Measurements from ENCODE around the gene RCCD1. TPM values are rescaled to one million over a fixed set of nuclear protein-coding genes. Genes with fewer than 3 reads are reported as not detected.
"Not testable (repeated sequence)": the region's sequence is repeated elsewhere in the genome, so short reads cannot be mapped to it uniquely, and the experiment has no call there.

RCCD1 gene, protein sequence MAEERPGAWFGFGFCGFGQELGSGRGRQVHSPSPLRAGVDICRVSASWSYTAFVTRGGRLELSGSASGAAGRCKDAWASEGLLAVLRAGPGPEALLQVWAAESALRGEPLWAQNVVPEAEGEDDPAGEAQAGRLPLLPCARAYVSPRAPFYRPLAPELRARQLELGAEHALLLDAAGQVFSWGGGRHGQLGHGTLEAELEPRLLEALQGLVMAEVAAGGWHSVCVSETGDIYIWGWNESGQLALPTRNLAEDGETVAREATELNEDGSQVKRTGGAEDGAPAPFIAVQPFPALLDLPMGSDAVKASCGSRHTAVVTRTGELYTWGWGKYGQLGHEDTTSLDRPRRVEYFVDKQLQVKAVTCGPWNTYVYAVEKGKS
- 6.4 and 13.0 TPM in 2 replicates for total RNA-seq (2014; rRNA removed; shearing (Covaris generic))

- peak; percentile 88 for DNase-seq (ENCODE audit: low read depth)
These were observed at the start of gene RCCD1 for GRCh38 chr15:90954712-90955623. Gene RCCD1, plus strand, starts transcription at chr15:90954884. Its CDS starts 1,851 bp downstream, at chr15:90956735.

DNA sequence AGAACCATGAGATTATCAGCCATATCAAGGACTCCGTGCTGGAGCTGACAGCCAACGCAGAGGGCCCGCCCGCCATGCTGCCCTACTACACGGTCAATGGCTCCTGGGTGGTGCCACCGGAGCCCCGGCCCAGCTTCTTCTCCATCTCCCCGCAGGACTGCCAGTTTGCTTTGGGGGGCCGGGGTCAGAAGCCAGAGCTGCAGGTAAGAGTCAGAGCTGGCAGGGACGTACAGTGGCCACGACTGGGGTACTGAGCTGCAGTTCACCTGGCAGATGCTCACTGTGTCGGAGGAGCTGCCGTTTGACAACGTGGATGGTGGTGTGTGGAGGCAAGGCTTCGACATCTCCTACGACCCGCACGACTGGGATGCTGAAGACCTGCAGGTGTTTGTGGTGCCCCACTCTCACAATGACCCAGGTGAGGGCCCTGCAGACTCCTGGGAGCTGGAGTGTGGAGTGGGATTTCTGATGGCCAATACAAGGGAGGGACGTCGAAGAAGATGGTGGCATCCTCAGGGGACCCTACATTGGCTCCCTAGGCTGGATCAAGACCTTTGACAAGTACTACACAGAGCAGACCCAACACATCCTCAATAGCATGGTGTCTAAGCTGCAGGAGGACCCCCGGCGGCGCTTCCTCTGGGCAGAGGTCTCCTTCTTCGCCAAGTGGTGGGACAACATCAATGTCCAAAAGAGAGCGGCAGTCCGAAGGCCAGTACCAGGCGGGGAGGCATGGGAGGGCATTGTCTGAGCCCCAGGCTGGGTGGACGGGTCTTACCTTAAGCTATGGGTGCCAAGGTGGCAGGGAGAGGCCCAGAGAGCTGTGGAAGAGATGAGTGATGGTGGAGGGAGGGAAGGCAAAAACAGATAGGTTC lies 49.1 kb upstream of the RCCD1 start:
- DNase-seq (ENCODE audit: low read depth): no peak

GRCh38 chr15:90906181-90906849 lies 48.4 kb upstream of the RCCD1 start:
- DNase-seq (ENCODE audit: low read depth): no peak

- DNase-seq (ENCODE audit: low read depth): no peak
These were observed 47.5 kb upstream of the RCCD1 start for GRCh38 chr15:90907051-90907660.

DNA sequence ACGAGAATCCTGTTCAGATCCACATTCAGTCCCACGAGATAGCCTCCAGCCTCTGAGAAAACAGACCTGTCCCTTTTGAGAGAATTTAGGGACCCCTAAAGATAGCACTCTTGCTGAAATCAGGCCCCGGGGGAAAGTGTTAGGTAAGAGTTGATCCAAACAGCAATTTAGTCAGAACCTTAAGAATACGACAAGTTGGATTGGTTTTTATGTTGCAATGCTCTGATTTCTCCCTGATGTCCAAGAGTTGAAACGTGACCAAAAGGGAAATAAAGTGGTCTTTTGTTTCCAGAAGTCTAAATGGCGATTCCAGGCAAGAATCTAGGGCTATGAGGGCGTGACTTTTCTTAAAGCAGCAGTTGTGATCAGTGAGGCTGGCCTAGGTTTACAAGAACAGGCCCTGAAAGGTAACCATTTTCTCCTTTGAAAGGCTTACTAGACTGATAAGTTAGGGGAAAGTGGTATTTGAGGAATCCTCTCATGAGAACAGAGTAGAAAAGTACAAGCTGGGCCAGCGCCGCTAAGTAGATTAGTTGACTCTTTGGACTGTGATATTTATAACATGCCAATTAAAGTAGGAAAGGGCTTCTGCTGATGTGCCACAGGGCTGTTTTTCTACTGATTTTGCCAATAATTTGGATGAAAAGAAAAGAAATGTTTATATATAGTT lies 46.7 kb upstream of the RCCD1 start:
- DNase-seq (ENCODE audit: low read depth): no peak

DNA sequence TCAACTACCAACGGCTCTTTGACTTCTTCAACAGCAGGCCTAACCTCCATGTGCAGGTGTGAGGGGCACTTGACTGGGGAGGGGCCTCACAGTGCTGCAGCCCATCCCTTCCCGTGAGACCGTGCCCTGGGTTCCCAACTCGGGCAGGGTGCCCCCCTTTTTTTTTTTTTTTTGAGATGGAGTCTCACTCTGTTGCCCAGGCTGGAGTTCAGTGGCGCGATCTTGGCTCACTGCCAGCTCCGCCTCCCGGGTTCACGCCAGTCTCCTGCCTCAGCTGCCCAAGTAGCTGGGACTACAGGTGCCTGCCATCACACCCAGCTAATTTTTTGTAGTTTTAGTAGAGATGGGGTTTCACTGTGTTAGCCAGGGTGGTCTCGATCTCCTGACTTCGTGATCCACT lies 45.2 kb upstream of the RCCD1 start:
- not testable (repeated sequence) for DNase-seq (ENCODE audit: low read depth)

DNA sequence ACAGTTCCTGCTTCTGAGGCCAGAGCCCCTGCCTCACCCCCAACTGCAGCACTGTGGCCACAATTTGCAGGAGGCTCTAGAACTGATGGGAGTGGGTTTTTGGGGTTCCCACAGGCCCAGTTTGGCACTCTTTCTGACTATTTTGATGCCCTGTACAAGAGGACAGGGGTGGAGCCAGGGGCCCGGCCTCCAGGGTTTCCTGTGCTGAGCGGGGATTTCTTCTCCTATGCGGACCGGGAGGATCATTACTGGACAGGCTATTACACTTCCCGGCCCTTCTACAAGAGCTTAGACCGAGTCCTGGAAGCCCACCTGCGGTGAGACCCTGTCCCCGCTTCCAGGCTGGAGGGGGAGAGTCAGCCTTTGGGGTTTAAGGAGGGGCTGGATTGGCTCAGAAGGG lies 44.7 kb upstream of the RCCD1 start:
- DNase-seq (ENCODE audit: low read depth): no peak

GRCh38 chr15:90910441-90911301 lies 44.0 kb upstream of the RCCD1 start:
- DNase-seq (ENCODE audit: low read depth): no peak

DNA sequence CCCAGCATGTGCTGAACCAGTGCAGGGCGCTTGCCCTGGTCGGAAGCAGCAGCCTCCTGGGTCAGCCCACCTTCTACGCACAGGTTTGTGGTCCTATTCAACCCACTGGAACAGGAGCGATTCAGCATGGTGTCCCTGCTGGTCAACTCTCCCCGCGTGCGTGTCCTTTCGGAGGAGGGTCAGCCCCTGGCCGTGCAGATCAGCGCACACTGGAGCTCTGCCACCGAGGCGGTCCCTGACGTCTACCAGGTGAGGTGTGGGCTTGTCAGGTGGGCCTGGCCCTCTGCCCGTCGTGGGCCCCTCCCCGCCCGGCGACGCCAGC lies 43.4 kb upstream of the RCCD1 start:
- no peak for DNase-seq (ENCODE audit: low read depth)

DNA sequence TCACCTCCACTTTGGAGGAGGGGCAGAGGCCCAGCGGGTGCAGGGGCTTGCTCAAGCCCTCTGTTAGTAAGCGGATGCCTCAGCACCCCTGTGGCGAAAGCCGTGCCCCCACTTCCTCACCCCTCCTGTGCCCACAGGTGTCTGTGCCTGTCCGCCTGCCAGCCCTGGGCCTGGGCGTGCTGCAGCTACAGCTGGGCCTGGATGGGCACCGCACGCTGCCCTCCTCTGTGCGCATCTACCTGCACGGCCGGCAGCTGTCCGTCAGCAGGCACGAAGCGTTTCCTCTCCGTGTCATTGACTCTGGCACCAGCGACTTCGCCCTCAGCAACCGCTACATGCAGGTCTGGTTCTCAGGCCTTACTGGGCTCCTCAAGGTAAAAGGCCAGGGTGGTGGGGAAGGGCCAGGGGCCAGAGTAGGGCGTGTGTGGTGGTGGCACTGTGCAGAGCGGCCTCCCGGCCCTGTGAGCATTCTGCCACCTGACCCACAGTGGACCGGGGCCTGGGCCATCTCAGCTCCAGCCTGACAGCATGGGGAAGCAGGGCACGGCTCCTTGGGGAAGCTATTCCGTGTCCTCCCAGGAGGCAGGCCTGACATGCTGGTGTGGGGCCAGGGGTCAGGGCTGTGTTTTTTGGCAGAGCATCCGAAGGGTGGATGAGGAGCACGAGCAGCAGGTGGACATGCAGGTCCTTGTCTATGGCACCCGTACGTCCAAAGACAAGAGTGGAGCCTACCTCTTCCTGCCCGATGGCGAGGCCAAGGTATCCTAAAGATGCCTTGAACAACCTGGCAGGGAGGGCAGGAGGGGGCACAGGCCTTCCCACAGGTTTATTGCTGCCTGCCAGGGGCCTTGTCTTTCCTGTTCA lies 42.5 kb upstream of the RCCD1 start:
- no peak for DNase-seq (ENCODE audit: low read depth)

GRCh38 chr15:90912770-90913075 lies 42.0 kb upstream of the RCCD1 start:
- no peak for DNase-seq (ENCODE audit: low read depth)

DNA sequence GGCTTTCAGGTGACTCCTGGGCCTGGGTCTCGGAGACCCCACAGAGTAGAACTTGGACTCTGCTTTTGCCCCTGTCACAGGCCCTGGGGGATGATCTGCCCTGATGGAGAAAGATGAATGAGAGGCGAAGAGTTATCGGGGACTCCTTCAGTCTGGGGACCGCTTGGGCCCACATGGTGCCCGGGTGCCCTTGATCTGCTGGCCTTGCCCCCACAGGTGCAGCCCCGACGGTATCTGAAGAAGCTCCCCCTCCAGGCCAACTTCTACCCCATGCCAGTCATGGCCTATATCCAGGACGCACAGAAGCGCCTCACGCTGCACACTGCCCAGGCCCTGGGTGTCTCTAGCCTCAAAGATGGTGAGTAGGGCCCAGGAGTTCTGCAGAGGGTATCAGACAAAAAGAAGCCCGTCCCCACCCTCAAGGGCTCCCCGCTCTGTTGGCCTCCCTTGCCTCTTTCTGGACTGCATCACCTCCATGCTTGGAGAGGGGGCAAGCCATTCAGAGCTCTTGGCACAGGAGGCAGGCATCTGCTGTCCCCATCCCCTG lies 41.2 kb upstream of the RCCD1 start:
- DNase-seq (ENCODE audit: low read depth): no peak

DNA sequence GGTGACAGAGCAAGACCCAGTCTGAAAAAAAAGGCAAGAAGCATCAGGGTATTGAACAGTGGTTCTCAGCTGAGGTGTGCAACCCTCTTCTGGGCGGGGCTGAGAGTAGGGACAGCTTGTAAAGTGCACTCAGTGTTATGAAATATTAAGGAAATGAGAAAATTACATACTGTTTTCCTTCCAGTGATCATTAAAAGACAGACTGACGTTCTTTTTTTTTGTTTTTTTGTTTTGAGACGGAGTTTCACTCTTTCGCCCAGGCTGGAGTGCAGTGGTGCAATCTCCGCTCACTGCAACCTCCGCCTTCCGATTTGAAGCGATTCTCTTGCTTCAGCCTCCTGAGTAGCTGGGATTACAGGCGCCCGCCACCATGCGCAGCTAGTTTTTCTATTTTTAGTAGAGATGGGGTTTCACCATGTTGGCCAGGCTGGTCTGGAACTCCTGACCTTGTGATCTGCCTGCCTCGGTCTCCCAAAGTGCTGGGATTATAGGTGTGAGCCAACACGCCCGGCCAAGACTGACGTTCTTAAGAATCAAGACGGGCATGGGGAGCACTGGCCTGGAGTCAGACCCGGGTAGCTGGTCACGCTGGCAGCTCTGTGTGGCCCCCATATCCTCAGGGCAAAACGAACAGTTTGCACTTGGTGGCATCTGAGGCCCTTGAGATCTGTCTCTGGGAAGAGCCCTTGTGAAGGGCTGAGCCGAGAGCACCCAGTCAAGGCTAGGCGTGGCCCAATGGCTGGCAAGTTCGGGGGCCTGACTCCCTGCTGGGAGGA lies 40.2 kb upstream of the RCCD1 start:
- DNase-seq (ENCODE audit: low read depth): no peak

- DNase-seq (ENCODE audit: low read depth): no peak
These were observed 39.4 kb upstream of the RCCD1 start for GRCh38 chr15:90915216-90915807.

DNA sequence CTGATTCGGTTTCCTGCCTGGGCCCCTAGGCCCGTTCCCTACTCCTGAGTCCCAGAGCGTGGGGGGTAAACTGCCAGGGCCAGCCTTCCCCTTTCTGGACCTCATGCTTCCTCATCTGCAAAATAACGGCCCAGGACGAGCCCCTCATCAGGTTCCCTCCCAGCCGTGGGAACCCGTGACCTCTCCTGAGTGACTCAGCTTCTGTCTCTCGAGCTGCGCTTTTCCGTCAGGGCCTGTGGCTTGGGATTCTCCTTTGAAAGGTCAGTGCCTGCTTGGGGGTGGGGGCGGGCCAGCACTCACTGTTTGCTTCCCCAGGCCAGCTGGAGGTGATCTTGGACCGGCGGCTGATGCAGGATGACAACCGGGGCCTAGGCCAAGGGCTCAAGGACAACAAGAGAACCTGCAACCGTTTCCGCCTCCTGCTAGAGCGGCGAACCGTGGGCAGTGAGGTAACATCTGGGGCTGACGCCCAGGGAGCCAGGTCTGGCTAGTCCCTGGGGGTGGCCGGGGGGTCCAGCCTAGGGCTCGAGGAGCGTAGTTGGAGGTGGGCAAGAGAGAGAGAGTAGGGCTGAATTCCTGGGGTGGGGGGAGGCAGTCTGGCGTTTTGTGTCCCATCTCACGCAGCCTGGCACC lies 38.8 kb upstream of the RCCD1 start:
- no peak for DNase-seq (ENCODE audit: low read depth)

- DNase-seq (ENCODE audit: low read depth): no peak
These were observed 38.2 kb upstream of the RCCD1 start for GRCh38 chr15:90916461-90916860.

DNA sequence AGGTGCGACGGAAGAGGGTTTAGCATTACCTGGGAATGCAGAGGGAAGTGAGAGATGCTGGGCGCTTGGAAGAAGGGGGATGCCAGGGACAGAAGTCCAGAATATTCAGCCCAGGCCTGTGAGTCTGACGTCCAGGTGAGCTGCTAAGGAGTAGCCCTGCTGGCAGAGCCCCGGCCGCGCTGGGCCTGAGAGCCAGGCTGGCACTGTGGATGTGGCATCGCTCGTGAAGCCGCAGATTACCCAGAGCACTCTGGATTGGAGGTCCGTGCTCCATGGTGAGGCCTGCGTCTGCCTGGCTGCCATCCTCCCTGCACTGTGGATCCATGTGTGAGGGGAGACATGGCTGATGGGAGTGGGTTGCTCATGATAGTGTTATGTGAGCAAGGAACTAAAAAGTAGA lies 37.1 kb upstream of the RCCD1 start:
- DNase-seq (ENCODE audit: low read depth): no peak

All from M059J (cell line).